ENCODE data around the gene MCF2L2.

DNA sequence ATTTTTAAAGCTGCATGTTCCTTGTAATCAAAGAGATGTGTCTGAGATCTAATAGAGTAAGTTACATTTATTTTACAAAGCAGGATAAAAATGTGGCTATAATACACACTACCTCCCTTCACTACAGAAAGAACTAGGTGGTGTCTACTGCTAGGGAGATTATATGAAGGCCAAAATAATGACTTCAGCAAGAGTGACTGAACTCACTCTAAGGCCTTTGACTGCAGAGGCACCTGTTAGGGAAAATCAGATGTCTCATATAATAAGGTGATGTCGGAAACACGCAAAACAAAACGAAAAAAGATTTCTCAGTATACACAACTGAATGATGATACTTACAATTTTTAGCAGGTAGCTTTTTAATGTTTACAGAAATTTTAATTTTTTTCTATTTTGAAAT, 156.3 kb downstream of the MCF2L2 start:
- TF ChIP-seq EZH2 (IDR thresholded peaks at IDR 0.05; ENCODE audit: insufficient read depth, poor library complexity, severe bottlenecking), result no peak
- no peak for TF ChIP-seq EZH2phosphoT487 (IDR thresholded peaks at IDR 0.05; ENCODE audit: insufficient read depth, low read depth)
